ENCODE data around the gene LYST.

DNA sequence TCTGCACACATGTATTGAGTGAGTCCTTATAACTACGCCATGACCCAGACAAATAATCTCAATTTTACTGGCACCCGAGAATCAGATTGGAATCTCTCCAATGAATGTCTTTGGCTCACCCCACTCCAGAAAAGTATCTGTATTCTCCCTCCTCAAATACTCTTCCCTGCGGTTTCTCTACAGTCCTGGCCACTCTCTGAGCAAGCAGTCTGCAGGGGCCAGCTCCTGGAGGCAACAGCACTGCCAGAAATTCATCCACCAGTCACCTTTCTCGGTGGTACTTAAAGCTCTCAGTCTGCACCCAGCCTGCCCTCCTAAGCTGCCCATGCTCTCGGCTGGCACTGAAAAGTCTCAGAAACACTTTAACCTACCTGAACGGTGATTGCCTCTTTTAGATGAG, 16.1 kb upstream of the LYST start:
- TF ChIP-seq, protein P1, sequence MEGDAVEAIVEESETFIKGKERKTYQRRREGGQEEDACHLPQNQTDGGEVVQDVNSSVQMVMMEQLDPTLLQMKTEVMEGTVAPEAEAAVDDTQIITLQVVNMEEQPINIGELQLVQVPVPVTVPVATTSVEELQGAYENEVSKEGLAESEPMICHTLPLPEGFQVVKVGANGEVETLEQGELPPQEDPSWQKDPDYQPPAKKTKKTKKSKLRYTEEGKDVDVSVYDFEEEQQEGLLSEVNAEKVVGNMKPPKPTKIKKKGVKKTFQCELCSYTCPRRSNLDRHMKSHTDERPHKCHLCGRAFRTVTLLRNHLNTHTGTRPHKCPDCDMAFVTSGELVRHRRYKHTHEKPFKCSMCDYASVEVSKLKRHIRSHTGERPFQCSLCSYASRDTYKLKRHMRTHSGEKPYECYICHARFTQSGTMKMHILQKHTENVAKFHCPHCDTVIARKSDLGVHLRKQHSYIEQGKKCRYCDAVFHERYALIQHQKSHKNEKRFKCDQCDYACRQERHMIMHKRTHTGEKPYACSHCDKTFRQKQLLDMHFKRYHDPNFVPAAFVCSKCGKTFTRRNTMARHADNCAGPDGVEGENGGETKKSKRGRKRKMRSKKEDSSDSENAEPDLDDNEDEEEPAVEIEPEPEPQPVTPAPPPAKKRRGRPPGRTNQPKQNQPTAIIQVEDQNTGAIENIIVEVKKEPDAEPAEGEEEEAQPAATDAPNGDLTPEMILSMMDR (IDR thresholded peaks at IDR 0.05; ENCODE audit: poor library complexity): no peak
- no peak for TF ChIP-seq EZH2phosphoT487 (IDR thresholded peaks at IDR 0.05; ENCODE audit: low read depth, severe bottlenecking, unreplicated experiment)

Measured in hepatocyte (in vitro differentiated cells).